Smooth muscle cell (in vitro differentiated cells): ENCODE data around the gene IKZF1. TPM values are rescaled to one million over a fixed set of nuclear protein-coding genes. Genes with fewer than 3 reads are reported as not detected.

Source experiments
- DNase-seq: peaks from one replicate; lab custom pipeline; 2025; ENCODE audit not compliant: unreplicated experiment; lab: John Stamatoyannopoulos, UW
- H2AFZ ChIP-seq: fragments of 200-600 bp; sonication (generic); 2 replicates; pipeline ENCODE4 v1.6.0; 2016; ENCODE audit warnings: antibody characterized with exemption, low read depth, mild to moderate bottlenecking
- H3F3A ChIP-seq: fragments of 200-600 bp; sonication (generic); 2 replicates; pipeline ENCODE4 v1.6.0; 2017; ENCODE audit warnings: antibody characterized with exemption, low read depth
- H3K27ac ChIP-seq: fragments of 200-600 bp; sonication (generic); 2 replicates; pipeline ENCODE4 v1.5.1; 2016; ENCODE audit warnings: low read depth, mild to moderate bottlenecking
- H3K27me3 ChIP-seq: fragments of 200-600 bp; sonication (generic); 2 replicates; pipeline ENCODE4 v1.6.1; 2016; ENCODE audit warnings: low read depth, mild to moderate bottlenecking
- H3K36me3 ChIP-seq: fragments of 200-600 bp; sonication (generic); 2 replicates; pipeline ENCODE4 v1.5.1; 2016; ENCODE audit warnings: low read depth
- H3K4me1 ChIP-seq: fragments of 200-600 bp; sonication (generic); 2 replicates; pipeline ENCODE4 v1.5.1; 2016; ENCODE audit warnings: low read depth
- H3K4me2 ChIP-seq: fragments of 200-600 bp; sonication (generic); 2 replicates; pipeline ENCODE4 v1.6.0; 2016; ENCODE audit warnings: mild to moderate bottlenecking
- H3K4me3 ChIP-seq: fragments of 200-600 bp; sonication (generic); 2 replicates; pipeline ENCODE4 v1.5.1; 2016; ENCODE audit warnings: mild to moderate bottlenecking
- H3K79me2 ChIP-seq: fragments of 200-600 bp; sonication (generic); 2 replicates; pipeline ENCODE4 v1.6.0; 2016; ENCODE audit warnings: low read depth, mild to moderate bottlenecking
- H3K9ac ChIP-seq: fragments of 200-600 bp; sonication (generic); 2 replicates; pipeline ENCODE4 v1.6.0; 2016; ENCODE audit warnings: low read depth
- H3K9me3 ChIP-seq: fragments of 200-600 bp; sonication (generic); replicated peaks from 2 replicates; pipeline ENCODE4 v1.5.1; 2016; ENCODE audit warnings: low read depth
- H4K20me1 ChIP-seq: fragments of 200-600 bp; sonication (generic); 2 replicates; pipeline ENCODE4 v1.6.0; 2016; ENCODE audit warnings: low read depth
- CTCF ChIP-seq: fragments of 200-600 bp; sonication (generic); IDR thresholded peaks from 2 replicates; pipeline ENCODE4 v1.5.1; 2017; ENCODE audit warnings: borderline replicate concordance, mild to moderate bottlenecking, antibody characterized with exemption; ENCODE audit not compliant: insufficient read depth, poor library complexity, severe bottlenecking
- WGBS: methylation state at CpG from one replicate; pipeline ENCODE4 v1.1.7; 2016; ENCODE audit warnings: low lambda C conversion rate; 5-methylcytosine and 5-hydroxymethylcytosine counted together
- polyA plus RNA-seq: library from polyadenylated mRNA; unstranded; fragments of >200 nt; fragmentation: Nextera tagmentation; extraction: Ambion mirVana; gene quantifications from 2 replicates; pipeline ENCODE4 v1.2.1, GENCODE V29; 2016
- total RNA-seq: library from RNA; depleted of rRNA; stranded (reverse); fragments of >200 nt; gene quantifications from 2 replicates; pipeline ENCODE4 v1.2.3, GENCODE V29; 2014

IKZF1 gene
- total and polyA plus RNA-seq, 2 experiments from 2014 or later, result not detected

GRCh38 chr7:50396856-50397255 lies 92.3 kb downstream of the IKZF1 start:
- 92% methylated on average over 2 of the region's 2 CpGs for WGBS
- H3K79me2 ChIP-seq, result no peaks in the 10 kb centered on the region
- no peaks in the 10 kb centered on the region for H3K4me1 ChIP-seq
- no peaks in the 10 kb centered on the region for H3F3A ChIP-seq
- H3K4me2 ChIP-seq, result no peak overlapping the region
- H3K27ac ChIP-seq, result no peak overlapping the region
- no peaks in the 10 kb centered on the region for H3K36me3 ChIP-seq
- no peak for TF ChIP-seq CTCF
- DNase-seq, result no peak
- H3K9ac ChIP-seq, result no peak overlapping the region
- no peak overlapping the region for H2AFZ ChIP-seq
- H3K27me3 ChIP-seq, result peaks cover 70% of the 10 kb centered on the region
- no peaks in the 10 kb centered on the region for H3K9me3 ChIP-seq
- no peaks in the 10 kb centered on the region for H4K20me1 ChIP-seq
- H3K4me3 ChIP-seq, result no peak overlapping the region

- 84% methylated on average over 2 of the region's 2 CpGs for WGBS
- Histone ChIP-seq H3K36me3 (no peaks in the 10 kb centered on the region), H3K27ac (no peak overlapping the region), H3K9me3 (no peaks in the 10 kb centered on the region), H3K9ac (no peak overlapping the region), H3K4me2 (no peak overlapping the region), H3K4me1 (no peaks in the 10 kb centered on the region), H3F3A (no peaks in the 10 kb centered on the region), H4K20me1 (no peaks in the 10 kb centered on the region), H3K27me3 (peaks cover 73% of the 10 kb centered on the region), H2AFZ (no peak overlapping the region), H3K4me3 (no peak overlapping the region), H3K79me2 (no peaks in the 10 kb centered on the region)
- DNase-seq, result no peak
- no peak for TF ChIP-seq CTCF
Observed at GRCh38 chr7:50397320-50397970, 92.9 kb downstream of the IKZF1 start.

GRCh38 chr7:50397971-50398324 lies 93.4 kb downstream of the IKZF1 start:
- no peak for TF ChIP-seq CTCF

GRCh38 chr7:50399206-50399605 lies 94.7 kb downstream of the IKZF1 start:
- no peak overlapping the region for H3K4me2 ChIP-seq
- H3K4me3 ChIP-seq, result no peak overlapping the region
- H3K79me2 ChIP-seq, result no peaks in the 10 kb centered on the region
- 100% methylated on average over 1 of the region's 1 CpG for WGBS
- no peaks in the 10 kb centered on the region for H3K4me1 ChIP-seq
- no peaks in the 10 kb centered on the region for H3F3A ChIP-seq
- peaks cover 70% of the 10 kb centered on the region for H3K27me3 ChIP-seq
- no peaks in the 10 kb centered on the region for H4K20me1 ChIP-seq
- no peaks in the 10 kb centered on the region for H3K36me3 ChIP-seq
- no peak for TF ChIP-seq CTCF
- H2AFZ ChIP-seq, result no peak overlapping the region
- H3K9me3 ChIP-seq, result no peaks in the 10 kb centered on the region
- DNase-seq, result no peak
- H3K27ac ChIP-seq, result no peak overlapping the region
- no peak overlapping the region for H3K9ac ChIP-seq

More at GRCh38 chr7:50397971-50398324, 93.4 kb downstream of the IKZF1 start:
- H2AFZ ChIP-seq, result no peak overlapping the region
- peaks cover 73% of the 10 kb centered on the region for H3K27me3 ChIP-seq
- H3K4me1 ChIP-seq, result no peaks in the 10 kb centered on the region
- no peaks in the 10 kb centered on the region for H3F3A ChIP-seq
- no peaks in the 10 kb centered on the region for H3K79me2 ChIP-seq
- no peaks in the 10 kb centered on the region for H3K36me3 ChIP-seq
- no peak overlapping the region for H3K27ac ChIP-seq
- H3K4me2 ChIP-seq, result no peak overlapping the region
- H4K20me1 ChIP-seq, result no peaks in the 10 kb centered on the region
- no peak for DNase-seq
- WGBS, result 100% methylated on average over 1 of the region's 1 CpG
- H3K9me3 ChIP-seq, result no peaks in the 10 kb centered on the region
- no peak overlapping the region for H3K4me3 ChIP-seq
- no peak overlapping the region for H3K9ac ChIP-seq
